Left cardiac atrium (tissue), 4 donors: Measurements from ENCODE around the gene KRT17. TPM values are rescaled to one million over a fixed set of nuclear protein-coding genes. Genes with fewer than 3 reads are reported as not detected.
A peak's percentile ranks its signal among the peaks of the same experiment; 100 is the strongest.

ENCODE experiments used
- ATAC-seq, 2 donors: fragments of 200-7000 bp; cut with Tn5 transposase; one replicate each; pipeline ENCODE4 v1.9.1; 2020; ENCODE audit warnings: mild to moderate bottlenecking in 2 of 2, moderate library complexity in 2 of 2
- DNase-seq: peaks from one replicate; pipeline ENCODE4 v3.0.0-alpha.2; 2020
- intact Hi-C, 2 donors: fragments of 100-400 bp; cut with DNase I; formaldehyde crosslinking; loops; one replicate each; pipeline versions ENCODE4 v1.14.1 to v1.15.1; 2022 to 2023
- long read RNA-seq: library from polyadenylated mRNA; unstranded; transcript quantifications from one replicate; pipeline ENCODE4 v2.0.0, GENCODE V29; 2021
- total RNA-seq, 2 donors: library from RNA; stranded (reverse); fragmentation: NEBNext Ultra II Directional; extraction: Animal tissue kit (Norgen Biotek cat#: 25700); gene quantifications; one replicate each; pipeline ENCODE4 v1.2.1, GENCODE V29; 2021
- donor health status: DM: no; HTN: yes; CAD: no.
- donor health status: DM: no; HTN: yes; CAD: no; lungs with severe emphysema.
- donor health status: DM: yes; HTN: yes; CAD: no.
- donor health status: Dilated cardiomyopathy.

Gene KRT17
- not detected for total RNA-seq
- long read RNA-seq: 0 reads

GRCh38 chr17:41624208-41625101 lies at the start of gene KRT17:
Gene KRT17, minus strand, starts transcription at chr17:41624575. Its CDS starts 66 bp downstream, at chr17:41624509.
- ATAC-seq (no peak), DNase-seq (no peak)

DNA sequence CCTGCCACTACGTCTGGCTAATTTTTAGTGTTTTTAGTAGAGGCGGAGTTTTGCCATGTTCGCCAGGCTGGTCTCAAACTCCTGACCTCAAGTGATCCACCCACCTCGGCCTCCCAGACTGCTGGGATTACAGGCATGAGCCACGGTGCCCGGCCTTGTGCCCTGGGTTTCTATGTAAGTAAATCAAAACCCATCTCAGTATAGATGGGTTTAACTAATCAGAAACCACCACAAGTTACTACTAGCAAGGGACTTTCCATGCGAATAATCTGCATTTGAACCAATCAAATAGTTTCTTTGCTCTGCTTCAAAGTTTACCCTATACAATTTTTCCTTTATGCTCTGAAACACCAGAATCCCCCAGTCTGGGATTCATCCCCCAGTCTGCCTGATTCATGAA lies 47.8 kb upstream of the KRT17 start:
- intact Hi-C loops: no loop called here
- ATAC-seq (no peak), DNase-seq (no peak)

More at GRCh38 chr17:41624208-41625101, at the start of gene KRT17:
- intact Hi-C loops: no loop called here

GRCh38 chr17:41667280-41668041 lies 43.1 kb upstream of the KRT17 start:
- DNase-seq (no peak), ATAC-seq (no peak)
- intact Hi-C loops: loop anchor here in 1 of 2 donors (10.0 kb wide), 1 partner anchor 763 kb away; no protein-coding TSS in a partner anchor

GRCh38 chr17:41666708-41667279 lies 42.4 kb upstream of the KRT17 start:
- DNase-seq (peak; percentile 88), ATAC-seq (peak; percentile 84)
- intact Hi-C loops: loop anchor here in 1 of 2 donors (10.0 kb wide), 1 partner anchor 762 kb away; no protein-coding TSS in a partner anchor

- intact Hi-C loops: loop anchor here in 1 of 2 donors (10.0 kb wide), 1 partner anchor 761 kb away; no protein-coding TSS in a partner anchor
- DNase-seq (no peak), ATAC-seq (peak; percentile 18 to 25)
Measured at GRCh38 chr17:41666237-41666641, 41.9 kb upstream of the KRT17 start.

DNA sequence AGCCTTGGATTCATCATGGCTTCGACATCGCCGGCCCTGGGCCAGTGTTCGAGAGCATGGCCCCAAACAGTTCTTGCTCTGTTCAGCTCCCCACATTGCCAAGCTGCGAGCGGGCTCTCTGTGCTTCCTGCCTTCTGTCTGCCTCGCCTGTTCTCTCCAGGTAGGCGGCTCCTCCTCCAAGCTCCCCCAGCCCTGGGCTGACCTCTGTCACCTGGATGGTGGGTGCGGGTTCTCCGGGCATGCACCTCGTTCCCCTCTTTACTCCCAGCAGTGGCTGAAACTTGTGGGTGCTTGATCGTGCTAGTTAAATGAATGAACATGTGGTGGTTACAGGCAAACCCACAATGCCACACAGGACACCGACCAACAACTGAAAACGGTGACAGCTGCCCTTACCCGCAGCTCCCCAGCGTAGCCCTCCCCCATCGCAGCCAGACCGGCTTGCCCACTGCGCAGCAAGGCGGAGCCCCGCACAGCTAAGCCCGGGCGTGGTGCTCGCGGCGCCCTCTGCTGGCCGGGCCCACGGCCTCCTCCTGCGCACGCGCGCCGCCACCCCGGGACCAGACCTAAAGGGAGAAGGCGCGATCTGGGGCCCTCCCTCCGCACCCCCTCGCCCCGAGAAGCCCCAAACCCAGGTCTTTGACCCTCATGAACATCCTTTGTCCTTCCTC lies 41.3 kb upstream of the KRT17 start:
- intact Hi-C loops: loop anchor here in 1 of 2 donors (10.0 kb wide), 1 partner anchor 761 kb away; no protein-coding TSS in a partner anchor
- peak; percentile 91 for DNase-seq
- peak; percentile 95 for ATAC-seq

DNA sequence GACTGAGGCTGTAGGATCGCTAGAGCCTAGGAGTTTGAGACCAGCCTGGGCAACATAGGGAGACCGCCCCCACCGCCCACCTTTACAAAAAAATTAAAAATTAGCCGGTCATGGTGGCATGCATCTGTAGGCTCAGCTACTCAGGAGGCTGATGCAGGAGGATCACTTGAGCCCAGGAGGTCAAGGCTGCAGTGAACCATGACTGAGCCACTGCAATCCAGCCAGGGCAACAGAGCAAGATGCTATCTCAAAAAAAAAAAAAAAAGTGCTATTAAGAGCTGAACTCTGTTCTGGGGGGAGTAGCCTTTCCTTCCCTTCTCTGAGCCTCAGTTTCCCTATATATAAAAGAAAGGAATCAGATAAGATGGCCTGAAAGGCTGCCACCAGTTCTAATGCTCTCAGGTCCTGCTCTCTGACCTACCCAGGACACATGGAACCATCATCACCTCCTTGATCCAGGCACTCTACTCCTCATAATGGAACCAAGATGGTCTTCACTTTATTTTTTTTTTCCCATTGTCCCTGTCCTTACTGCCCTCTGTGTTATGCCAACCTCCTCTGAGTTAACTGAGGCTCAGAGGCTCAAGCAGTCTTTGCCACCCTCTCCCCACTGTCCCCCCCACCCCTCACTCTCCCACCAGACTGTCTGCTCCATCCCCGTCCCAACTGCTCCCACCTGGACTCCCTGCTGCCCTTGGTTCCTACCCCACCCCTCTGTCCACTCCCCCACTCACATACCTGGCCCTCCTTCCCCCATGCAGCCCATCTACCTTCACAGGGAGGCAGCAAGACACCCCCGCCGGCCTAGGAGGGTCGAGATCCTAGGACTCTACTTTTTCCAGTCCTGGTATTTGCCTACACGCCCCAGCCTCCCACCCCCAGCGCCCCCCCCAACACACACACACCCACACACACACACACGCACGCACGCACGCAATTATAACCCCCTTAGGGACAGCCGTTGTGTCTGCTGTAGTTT lies 40.5 kb upstream of the KRT17 start:
- DNase-seq (no peak), ATAC-seq (no peak)
- intact Hi-C loops: loop anchor here (5.0 to 10.0 kb wide), 5 partner anchors 113 to 863 kb away; no protein-coding TSS in a partner anchor

- intact Hi-C loops: loop anchor here (5.0 to 10.0 kb wide), 5 partner anchors 112 to 862 kb away; no protein-coding TSS in a partner anchor
- DNase-seq: no peak
- ATAC-seq: no peak
Measured at GRCh38 chr17:41664172-41664457, 39.7 kb upstream of the KRT17 start.

DNA sequence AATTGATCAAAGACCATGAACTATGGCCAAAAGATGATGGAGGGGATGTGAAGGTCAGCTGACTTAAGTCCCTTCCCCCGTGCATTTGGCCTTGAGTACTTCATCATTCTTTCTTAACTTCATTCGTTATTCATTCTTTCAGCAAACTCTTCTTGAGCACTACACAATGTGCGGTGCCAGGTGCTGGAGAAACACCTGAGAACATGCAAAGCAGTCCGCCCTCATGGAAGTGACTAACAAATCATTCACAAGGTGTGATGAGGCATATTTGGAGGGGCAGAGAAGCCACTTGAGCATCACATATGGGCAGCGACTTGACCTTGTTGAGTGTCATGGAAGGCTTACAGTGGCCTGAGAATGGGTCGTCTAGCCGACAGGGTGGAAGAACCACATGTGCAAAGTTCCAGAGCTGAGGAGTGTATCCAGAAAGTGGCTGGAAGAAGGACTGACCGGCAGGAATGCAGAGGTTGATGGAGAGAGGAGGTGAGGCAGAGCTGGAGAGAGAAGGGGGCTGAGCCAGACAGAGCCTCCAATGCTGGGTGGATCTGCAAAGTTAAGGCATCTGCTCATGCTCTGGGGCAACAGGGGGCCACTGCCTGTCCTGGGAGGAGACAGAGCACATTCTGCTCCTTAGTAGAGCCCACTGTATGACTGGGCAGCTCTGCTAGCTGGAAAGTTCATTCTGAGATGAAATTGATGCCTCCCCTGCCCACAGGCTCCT lies 39.2 kb upstream of the KRT17 start:
- no peak for ATAC-seq
- DNase-seq: no peak
- intact Hi-C loops: loop anchor here (5.0 to 10.0 kb wide), 5 partner anchors 111 to 861 kb away; no protein-coding TSS in a partner anchor

GRCh38 chr17:41660221-41660711 lies 35.9 kb upstream of the KRT17 start:
- no peak for DNase-seq
- ATAC-seq: no peak
- intact Hi-C loops: loop anchor here (5.0 to 10.0 kb wide), 5 partner anchors 108 to 858 kb away; no protein-coding TSS in a partner anchor

DNA sequence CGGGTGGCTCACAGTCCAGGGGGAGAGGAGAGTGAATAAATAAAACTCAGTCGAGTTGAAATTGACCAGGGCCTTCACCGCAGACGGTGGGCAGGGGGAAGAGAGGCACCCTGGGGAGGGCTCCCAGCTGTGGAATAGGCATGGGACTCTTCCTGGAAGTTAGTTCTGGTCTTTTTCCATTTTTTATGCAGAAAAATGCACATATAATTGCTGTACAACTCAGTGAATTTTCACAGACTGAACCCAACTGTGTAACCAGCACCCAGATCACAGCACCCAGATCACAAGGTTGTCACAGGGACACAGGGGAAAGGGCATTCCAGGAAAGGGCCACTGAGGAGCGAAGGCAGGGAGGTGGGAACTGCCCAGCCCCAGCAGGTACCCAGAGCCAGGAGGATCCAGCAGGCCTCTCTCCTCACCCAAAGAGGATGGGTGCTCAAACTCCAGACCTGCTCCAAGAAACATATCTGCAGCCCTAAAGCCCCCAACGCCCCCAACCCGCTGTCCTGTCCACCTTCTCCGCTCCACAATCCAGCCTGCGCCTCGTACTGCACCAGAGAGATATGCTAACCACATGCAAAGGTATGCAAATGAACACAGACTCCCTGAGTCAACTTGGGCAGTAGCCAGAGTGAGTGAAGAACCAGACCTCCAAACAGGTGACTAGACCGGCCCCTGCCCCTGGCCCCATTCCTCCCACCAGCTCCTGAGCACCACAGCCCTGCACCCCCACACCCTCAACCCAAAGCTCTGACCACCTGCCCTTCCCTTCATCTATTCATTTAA lies 35.2 kb upstream of the KRT17 start:
- ATAC-seq (no peak), DNase-seq (no peak)
- intact Hi-C loops: loop anchor here (5.0 to 10.0 kb wide), 5 partner anchors 107 to 857 kb away; no protein-coding TSS in a partner anchor

DNA sequence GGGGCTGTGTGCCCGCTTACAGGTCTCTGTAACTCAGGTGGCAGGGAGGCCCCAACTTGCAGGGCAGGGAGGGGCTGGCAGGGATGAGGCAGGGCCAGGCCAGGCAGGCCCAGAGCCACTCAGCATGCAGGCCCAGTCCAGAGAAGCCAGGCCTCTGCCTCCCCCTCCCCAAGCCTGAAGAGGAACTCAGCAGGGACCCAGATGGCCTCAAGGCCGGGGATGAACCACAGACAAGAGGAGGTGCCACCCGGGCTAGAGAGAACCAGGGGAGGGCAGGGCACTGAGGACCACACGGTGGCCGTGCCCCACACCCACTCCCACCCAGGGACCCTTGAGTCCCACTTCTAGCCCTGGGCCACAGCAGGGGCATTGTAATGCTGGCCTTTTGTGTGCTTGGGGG lies 34.5 kb upstream of the KRT17 start:
- DNase-seq: no peak
- ATAC-seq: no peak
- intact Hi-C loops: no loop called here

DNA sequence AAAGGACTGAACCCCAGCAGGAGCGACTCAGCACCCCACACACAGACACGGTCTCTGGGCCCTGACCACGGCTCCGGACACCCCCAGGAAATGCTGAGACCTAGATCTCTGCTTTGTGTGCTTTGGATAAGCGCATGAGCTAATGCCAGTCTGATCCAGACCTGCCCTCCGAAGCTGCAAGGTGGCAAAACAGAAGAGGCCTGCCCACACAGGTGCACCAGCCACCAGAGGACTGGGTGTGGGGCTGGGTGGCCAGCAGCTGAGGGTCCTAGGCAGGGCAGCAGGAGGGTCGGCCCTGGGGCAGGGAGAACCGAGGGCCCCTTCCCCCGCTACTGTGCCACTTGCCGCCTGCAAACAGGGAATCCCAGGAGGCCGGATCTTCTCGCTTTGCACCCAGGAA lies 33.6 kb upstream of the KRT17 start:
- DNase-seq (no peak), ATAC-seq (no peak)
- intact Hi-C loops: no loop called here

GRCh38 chr17:41657176-41657754 lies 32.9 kb upstream of the KRT17 start:
- intact Hi-C loops: no loop called here
- DNase-seq (no peak), ATAC-seq (no peak)

DNA sequence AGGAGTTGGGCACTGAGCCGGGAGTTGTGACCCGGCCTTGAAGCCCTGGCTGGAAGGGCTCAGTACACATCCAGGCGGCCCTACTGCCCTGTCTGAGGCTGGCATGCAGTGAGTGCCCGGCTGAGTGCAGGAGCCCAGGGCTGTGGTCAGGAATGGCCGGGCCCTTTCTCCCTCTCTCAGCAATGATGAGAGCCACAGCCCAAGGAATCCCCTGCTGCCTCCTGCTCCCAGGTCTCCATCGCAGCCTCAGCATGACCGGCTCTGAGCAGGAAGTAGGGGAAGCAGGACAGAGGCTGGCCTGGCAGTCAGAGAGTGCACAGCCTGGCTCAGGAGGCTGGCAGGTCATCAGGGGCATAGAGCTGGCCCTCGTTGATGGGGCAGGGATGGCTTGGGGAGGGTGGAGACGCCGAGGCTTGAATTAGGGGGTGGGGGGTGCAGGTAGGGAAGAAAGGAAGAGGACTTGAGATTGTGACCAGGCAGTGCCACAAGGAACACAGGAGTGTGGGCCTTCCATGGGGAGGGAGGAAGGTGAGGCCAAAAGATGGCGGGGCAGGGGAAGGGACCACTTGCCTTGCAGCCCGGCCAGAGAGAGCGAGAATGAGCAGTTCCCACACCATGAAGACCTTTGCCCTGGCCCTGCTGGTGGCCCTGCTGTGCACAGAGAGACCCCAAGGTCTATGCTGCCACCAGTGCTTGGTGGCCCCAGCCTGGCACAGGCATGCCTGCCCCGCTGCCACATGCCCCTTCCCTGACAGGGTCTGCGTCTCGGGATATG lies 32.1 kb upstream of the KRT17 start:
- intact Hi-C loops: no loop called here
- DNase-seq (no peak), ATAC-seq (no peak)
